ENCODE measurements around the gene LRG1.

Gene LRG1, protein sequence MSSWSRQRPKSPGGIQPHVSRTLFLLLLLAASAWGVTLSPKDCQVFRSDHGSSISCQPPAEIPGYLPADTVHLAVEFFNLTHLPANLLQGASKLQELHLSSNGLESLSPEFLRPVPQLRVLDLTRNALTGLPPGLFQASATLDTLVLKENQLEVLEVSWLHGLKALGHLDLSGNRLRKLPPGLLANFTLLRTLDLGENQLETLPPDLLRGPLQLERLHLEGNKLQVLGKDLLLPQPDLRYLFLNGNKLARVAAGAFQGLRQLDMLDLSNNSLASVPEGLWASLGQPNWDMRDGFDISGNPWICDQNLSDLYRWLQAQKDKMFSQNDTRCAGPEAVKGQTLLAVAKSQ

DNA sequence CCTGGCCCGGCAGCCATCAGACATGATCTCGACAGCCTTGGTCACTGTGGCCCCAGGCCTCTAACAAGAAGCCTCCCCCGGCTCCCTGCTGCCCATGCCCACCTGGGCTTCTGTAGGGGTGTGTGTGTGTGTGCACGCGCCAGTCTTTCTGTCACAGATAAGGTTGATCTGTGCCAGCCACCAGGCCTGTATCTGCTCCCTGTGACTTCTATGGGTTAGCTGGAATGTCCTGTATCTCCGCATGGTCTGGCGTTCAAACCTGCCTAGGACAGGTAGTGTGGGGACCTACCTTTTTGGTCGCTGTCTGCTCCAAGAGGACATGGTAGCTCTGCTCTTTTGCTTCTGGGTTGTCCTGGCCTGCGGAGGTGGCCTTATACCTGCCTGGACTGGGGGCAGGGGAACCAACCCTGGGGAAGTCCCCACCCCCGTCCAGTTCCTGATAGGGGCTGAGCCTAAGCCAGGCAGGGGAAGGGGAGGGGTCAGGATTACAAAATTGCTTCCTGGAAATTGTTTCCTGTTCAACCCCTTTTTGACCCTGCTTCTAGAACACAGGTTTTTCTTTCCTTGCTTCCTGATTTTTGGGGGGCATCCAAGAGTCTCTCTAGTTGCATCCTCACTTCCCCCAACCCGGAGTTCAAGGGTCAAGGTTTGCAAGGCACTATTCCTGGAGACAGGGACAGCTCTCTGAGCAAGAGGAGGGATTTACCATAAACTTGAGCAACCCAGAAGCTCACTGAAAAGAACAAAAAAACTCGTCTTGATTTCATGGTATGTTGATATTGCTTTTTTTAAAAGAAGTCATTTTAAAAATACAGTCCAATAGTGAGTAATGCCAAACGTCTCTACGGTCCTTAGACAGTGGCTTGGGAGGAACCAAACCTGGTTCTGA lies at the start of gene LRG1:
LRG1 (minus strand) TSS at position 344 of the 889 bp plus-strand sequence; CDS start at position 321, 23 bp downstream.
- peak; percentile 38 for DNase-seq

DNA sequence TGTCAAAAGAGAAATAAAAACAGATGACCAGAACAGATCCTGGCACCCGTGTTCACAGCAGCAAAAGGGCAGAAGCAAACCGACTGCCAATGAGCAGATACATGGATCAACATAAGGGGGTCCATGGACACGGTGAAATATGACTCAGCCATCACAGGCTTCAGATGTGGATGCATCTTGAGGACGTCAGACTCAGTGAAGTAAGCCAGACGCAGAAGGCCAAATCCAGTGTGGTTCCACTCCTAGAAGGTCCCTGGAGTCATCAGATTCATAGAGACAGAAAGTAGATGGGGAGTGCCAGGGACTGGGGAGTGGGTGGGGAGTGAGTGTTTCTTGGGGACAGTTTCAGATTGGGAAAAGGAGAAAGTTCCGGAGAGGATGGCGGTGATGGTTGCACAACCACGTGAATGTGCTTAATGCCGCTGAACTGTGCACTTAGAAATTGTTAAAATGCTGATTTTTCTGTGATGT lies 48.5 kb upstream of the LRG1 start:
- no peak for DNase-seq

DNA sequence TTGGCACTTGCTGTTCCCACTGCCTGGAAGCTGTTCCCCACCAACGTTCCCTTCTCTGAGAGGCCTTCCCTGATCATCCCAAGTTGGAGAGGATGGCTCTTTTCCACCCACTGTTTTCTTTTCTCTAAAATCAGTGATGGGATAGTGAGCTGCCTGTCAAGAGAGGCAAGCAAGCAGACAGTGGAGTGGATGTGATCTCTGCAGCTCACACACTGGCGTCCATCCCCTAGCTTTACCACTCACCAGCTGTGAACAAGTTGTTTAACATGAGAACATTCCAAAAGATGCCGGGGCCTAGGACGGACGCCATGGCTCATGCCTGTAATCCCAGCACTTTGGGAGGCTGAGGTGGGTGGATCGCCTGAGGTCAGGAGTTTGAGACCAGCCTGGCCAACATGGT lies 47.7 kb upstream of the LRG1 start:
- no peak for DNase-seq

DNA sequence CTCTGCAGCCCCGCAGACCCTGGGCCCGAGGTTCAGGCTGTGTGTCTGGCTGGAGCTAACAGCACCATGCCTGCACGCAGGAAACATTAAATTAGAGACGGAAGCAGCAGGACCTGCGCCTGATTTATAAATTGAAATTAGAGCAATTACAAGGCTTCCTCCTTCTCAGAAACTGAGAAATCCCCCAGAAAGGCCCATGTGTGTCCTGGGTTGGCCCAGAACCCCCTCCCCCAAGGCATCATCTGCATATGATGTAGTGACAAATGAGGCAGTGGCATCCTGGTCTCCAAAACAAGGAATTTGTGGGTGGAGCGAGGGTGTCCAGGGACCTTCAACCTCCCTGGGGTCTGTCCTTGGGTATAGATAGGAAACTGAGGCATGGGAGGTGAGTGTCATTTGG lies 46.9 kb upstream of the LRG1 start:
- no peak for DNase-seq

DNA sequence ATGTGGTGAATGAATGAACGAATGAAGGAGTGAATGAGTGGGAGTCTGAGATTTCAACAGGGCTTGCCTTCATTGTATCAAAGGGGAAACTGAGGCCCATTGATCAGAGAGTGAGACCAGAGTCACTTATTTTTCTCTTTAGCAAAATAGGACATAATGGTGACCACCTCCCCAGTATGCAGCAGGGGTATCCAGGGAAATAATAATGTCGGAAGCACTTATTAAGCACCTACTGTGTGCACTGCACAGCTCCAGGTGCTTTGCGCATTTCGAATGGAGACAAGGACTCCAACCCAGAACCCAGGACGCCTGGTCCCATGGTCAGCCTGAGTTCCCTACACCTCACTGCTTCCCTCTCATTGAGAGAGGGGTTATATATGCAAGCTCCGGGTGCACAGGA lies 46.4 kb upstream of the LRG1 start:
- DNase-seq, result no peak

DNA sequence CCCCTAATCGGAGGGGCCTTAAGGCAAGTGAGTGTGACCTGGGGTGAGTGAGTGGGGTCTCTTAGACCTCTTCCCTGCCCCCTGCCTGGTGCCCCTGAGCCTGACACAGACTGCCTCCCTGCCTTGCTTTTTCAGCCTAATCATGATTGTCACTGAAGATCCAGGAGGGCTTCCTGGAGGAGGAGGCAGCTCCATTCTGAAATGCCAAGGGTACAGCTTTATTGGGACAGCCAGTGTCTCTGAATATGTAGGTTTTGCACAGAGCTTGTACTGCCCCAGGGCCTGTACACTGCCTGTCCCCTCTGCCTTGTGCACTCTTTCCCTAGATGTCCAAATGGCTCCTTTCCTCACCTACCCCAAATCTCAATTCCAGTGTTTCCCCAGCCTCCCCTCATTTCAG lies 45.7 kb upstream of the LRG1 start:
- DNase-seq, result no peak

DNA sequence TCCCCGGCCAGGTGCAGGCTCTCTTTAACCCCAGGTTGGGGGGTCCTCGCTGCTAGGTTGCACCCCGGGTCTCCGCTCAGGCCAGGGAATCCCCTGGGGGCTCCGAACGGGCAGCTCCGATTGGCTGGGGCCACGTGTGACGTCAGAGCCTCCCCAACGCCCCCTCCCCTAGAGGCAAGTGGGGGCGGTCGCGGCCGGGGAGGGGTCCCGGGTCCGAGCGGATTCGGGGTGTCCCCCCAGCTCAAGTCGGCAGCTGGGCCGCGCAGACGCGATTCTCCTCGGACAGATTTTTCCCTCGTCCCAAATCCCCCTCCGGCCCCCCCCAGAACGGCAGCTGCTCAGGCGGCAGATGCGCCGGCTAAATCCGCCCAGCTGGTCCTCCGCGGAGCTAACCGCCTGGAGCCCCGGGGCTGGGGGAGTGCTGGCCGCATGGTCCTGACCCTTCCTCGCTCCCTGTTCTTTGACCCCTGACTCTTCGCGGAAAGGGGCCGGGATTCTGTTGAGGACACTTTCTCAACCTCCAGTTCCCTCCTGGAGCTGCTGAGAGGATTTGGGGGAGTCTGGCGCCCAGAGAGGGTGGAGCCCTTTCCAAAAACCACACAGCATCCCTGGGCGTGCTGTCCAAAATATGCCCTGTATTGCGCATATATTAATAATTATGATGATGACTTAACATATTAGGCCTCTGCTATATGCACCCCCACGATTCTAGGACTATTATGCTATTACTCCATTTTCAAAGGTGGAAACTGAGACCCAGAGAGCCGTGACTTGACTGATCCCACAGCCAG lies 45.0 kb upstream of the LRG1 start:
- DNase-seq, result no peak

DNA sequence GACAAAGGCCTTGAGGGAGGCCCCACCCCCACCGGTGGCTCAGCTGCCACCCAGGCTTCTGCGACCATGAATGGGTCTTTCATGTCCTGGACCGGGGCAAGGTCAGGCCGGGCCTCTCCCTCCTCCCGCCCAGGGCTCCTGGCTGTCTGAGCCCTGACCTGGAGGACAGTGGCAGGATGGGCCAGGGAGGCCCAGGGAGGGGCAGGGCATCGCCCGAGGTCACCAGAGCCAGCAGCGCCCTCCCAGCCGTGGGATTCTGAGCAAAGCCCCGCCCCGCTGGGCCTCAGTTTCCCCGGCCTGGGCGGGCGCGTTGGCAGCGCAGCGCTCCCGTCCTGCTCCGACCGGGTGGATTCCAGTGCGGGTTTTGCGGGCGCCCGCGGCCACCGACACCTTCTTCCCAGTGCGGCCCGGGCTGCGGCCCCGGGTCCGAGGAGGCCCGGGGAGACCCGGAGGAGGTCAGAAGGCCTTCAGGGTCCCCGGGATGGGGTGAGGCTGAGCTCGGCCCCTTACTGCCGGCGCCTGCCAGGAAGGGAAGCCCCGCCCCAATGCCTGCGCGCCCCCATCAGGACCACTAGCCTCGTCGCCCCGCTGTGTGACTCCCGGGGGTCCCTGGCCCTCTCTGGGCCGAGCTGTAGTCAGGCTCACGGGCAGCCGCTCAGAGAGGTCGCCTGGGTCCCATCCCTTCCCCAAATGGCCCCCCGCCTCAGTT lies 44.3 kb upstream of the LRG1 start:
- DNase-seq, result no peak

DNA sequence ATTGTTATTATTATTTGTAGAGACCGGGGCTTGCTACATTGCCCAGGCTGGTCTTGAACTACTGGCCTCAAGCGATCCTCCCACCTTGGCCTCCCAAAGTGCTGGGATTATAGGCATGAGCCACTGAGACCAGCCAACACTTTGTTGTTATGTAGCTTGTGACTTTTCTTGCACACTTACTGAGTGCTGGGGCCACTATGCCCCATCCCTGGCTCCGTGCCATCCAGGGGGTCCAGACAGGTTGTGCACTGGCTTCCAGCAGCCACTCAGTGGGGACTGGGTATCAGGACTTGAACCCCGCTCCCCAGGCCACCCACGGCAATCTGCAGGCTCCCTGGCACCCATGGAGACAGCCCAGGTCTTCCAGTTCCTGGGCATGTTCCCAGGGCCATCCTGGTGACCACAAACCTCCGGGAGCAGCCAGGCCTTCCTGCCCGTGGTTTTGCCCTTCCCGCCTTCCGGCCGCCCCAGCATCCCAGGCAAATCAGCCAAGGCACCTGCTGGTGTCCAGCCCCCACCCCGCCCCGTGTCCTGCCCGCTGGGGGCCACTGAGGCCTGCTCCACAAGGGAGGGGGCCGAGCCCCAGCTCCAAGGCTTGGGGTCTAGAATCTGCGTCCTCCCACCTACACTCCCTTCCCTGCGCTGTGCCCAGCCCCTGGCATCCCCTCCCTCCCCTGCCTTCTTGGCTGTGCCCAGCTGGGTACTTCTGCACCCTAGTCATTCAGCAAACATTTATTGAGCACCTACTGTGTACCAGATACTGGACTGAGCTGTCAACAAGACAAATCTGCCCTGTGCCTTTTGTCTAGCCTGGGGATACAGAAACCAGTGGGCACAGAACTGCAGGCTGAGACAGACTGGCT lies 43.4 kb upstream of the LRG1 start:
- no peak for DNase-seq

DNA sequence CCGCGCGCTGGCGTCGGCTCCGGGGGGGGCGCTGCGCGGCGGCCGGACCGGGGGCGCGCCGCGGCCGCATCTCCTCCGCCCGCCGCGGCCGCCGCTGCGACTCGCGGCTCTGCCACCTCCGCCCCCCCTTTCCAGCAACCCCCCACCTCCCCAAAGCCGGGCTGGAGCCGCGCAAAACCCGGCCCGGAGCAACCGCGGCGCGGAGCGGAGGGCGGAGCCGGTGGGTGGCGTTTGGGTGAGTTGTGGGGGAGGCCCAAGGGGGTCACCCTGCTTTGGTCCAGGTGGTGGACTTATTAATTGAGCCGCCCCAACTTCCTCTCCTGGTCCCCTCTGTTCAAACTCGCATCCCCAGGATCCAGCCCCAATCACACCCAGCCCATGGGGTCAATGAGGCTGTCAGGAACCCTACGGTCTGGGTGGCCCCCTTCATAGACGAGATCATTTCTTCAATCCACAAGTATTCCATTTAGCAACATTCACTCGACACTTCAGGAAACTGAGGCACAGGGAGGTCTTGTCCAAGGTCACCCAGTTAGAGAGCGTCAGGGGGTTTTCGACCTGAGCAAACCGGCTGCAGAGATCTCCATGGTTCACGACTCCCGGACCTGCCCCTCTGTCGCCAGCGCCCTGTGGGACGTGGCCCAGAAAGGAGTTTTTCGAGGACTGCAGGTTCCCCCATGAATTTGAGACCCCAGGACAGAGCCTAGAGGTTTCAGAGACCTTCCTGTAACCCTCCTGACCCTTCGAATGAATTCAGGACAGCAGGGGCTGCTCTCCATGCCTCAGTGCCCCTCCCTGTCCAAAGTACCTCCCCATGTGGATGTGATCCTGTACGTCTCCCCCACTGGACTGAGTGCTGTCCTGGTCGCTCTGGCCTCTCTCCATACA lies 42.1 kb upstream of the LRG1 start:
- no peak for DNase-seq

DNA sequence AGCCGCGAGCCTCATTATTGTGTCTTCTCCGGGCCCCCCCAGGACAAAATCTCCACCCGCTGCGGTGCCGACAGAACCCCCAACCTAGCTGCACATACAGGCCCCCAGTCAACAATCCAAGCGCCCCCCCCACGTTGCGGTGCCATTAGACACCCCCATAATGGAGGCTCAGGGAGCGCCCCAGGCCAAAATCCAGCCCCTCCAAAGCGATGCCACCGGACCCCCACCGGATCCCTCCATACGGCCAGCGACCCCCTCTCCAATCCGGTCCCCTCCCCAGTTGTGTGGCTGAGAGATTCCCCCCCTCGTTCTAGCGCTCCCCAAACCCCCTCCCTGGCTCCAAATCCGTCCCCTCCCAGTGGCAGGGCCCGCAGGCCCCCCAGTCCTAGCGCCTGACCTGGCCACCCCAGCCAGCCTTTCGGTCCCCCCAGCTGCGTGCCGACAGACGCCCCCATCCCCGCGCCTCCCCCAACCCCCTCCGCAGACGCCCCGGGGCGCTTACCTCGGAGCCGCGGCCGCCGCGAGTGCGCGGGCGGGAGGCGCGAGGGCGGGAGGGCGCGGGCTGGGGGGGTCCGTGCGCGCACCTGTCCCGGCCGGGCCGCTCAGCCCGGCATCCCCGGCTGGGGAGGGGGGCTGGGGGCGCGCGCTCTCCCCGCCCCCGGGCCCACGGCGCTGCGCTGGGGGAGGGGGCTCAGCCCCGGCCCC lies 41.3 kb upstream of the LRG1 start:
- no peak for DNase-seq

DNA sequence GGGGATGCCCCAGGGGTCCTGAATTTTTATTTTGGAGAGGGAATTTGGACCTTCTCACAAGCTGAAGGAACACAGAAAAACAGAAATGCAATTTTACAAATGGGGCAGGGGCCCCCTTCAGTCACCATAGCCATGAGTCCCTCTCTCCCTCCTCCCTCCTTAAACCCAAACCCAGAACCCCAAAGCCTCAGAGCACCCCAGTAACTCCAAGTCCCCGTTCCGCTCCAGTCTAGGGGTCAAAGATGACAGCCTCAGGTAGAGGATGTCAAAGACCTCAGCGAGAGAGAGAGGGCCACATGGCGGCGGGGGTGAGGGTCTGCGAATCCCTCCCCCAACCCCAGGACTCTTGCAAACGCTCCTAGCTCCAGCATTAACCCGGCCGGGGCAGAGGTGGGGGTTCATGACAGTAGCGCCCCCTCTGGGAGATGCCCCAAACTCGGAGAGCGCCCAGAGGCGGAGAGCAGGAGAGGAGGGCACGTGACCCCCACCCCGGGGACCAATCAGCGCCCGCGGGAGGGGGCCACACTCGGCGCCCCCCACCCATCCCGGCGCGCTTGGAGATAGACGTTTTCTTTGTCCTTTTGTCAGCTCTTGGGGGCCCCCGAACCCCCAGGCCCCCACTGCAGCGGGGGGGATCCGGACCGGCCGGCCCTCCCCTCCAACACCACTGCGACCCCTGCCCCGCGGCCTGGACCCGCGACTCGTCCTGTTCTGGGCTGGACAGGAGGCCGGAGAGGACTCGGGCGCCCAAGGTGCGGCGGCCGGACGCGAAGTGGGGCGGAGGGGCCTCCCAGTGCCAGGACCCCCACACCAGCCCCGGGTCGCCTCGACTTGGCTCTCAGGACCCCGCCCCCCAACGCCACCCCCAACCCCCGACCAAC lies 40.4 kb upstream of the LRG1 start:
- no peak for DNase-seq

DNA sequence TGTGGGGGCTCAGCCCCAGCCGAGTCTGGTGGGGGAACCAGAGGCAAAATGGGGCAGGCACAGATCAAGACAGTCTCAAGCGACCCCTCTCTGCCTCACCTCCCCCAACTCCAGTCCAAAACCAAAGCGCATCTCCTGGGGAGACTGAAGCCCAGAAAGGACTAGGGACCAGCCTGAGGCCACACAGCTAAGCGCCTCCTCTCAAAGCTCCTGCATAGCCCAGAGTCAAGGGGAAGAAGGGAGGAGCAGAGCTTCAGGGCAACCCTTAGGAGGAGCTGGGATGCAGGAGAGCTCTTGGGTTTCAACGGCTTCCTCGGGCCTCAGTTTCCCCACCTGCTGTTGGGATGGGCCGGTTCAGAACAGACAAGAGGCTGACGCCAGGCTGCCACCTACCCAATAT lies 39.6 kb upstream of the LRG1 start:
- no peak for DNase-seq

DNA sequence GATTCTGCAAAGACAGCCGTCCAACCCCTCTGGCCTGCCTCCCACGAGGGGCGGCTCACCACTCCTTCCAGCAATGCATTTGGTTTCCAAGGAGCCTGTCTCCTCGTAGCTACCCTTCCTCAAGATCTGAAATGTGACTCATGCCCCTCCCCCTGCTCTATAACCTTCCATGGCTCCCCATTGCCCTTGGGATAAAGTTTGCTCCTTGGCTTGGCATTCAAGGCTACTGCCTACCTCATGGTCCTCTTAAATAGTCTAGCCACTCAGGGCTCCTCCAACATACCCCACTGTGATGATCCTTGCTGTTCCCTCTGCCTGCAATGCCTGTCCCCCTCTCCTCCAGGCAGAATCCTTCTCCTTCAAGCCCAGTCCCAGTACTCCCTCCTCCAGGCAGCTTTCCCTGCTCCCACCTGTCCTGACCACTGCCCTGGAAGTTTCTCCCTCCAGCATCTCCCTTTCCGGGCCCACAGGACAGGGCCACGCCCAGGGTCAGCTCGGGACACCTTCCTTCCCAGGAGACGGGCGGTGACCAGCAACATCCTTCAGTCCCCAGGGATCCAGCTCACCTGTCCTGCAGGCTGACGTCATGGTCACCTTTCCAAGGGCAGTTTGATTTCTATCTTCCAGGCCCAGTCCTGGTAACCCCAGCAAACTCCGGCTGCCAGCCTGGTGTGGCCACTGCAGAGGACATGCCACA lies 38.9 kb upstream of the LRG1 start:
- no peak for DNase-seq

DNA sequence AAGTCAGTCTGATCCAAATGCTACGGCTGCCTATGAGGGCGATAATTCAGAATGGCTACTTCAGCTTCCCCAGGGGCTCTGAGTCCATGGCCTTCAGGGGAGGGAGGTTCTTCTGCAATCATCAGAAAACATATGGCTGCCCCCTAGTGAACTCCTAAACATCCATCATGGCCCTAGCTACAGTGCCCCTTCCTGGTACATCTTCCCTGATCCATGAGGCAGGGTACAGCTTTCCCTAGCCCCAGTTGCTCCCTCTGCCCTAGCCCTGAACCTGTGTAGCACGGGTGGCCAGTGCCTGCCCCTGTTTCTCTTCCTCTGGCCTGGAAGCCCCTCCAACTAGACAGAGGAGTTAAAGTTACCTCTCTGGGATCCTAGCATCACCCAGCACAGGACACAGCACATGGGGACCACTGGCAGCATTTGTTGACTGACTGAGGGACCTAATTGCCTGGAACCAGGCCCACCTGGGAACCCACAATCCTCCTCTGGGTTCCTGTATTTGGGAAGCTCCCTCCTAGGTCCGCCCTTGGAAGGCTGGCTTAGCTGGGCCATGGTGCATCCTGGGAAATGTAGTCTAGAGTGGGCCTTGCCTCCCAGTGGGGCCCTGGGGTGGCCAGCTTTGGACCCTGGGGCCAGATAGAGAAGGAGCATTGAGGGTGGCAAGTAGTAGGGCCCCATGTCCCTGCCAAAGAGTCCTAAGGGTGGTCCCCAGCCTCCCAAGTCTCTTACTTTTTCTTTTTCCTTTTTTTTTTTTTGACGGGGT lies 37.4 kb upstream of the LRG1 start:
- DNase-seq, result no peak

DNA sequence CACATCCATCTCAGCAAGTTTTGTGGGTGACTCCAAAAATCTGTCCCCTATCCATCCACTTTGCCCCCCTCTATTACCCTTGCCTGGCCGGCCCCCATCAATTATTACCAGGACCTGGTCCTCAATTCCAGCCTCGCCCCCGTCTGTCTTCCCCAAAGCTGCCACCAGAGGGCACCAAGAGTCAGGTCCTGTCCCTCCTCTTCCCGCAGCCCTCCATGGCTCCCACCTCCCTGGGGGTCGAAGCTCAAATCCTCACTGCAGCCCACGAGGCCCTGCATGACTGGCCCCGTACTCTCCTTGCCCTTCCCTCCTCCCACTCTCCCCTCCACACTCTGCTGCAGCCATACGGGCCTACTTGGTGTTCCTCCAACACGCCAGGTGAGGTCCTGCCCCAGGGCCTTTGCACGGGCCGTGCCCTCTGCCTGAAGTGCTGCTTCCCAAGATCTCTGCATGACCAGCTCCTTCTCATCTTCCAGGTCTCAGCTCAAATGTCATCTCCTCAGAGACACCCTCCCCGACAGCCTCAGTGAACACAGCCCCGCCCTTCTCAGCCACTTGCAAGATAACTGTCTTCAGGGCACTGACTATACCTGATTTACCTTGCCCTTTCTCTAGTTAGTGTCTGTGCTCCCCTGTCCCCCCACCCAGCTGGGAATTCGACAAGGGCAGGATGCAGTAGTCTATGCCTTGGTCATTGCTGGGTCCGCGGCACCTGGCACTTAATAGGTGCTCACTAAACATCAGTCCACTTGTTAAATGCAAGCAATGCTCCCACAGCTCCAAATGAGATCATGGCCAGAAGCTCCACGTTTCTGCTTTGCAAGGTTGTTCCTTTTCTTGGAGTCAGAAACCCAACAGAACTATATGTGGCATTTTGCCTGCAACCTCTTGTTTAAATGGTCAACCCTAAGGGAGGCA lies 36.4 kb upstream of the LRG1 start:
- DNase-seq, result peak; percentile 64

All from CD4-positive, alpha-beta T cell treated with Interleukin-10 for 1 hour (primary cell).